ENCODE results near the gene COL4A3.

COL4A3 gene

DNA sequence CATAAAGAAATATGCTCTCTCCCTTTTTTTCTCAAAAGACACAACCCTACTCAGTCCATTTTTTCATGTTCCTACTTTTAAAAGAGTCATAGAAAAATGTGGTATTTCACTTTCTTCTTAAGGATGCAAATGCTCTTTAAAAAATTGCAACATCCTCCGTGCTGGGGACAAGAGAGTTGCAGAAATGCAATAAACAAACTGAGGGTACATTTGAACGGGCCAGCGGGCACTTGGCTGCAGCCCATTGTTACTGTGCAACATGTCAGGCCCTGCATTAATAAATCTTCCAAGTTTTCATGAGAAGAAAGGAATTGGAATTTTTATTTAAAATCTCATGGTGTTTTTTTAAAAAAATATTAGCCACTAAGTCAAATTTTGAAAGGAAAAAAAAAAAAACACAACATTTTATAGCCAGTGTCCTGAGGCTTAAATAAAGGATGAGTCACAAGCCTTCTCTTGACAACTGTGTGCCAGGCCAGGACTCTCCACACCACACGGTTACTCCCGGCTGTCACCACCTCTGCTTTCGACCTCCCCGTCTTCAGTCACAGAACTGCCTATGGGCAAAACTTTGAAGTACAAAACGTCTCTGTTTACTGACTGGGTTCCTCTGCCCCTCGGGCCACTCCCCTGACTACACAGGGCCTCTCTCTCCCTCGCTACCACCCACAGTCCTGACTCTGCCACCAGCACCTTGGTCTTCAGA lies 103.1 kb downstream of the COL4A3 start:
- Histone ChIP-seq H3K79me2 (ENCODE audit: insufficient read depth, low read length) (no peaks in the 10 kb centered on the region), H3K27ac (ENCODE audit: low read depth, low read length, poor library complexity, severe bottlenecking) (no peak overlapping the region), H4K20me1 (ENCODE audit: insufficient read depth, low read length) (no peaks in the 10 kb centered on the region), H2AFZ (ENCODE audit: low read length) (no peak overlapping the region), H3K27me3 (ENCODE audit: insufficient read depth, low read length) (no peaks in the 10 kb centered on the region), H3K9me3 (ENCODE audit: low read length) (no peaks in the 10 kb centered on the region), H3K4me2 (ENCODE audit: low read length) (no peak overlapping the region), H3K4me1 (ENCODE audit: insufficient read depth, low read length, severe bottlenecking) (no peaks in the 10 kb centered on the region), H3F3A (ENCODE audit: insufficient read depth, low read length) (no peaks in the 10 kb centered on the region; the same call in 1 of the 2 replicates), H3K36me3 (ENCODE audit: insufficient read depth, low read length) (peaks cover 4% of the 10 kb centered on the region; the same call in 1 of the 2 replicates), H3K4me3 (ENCODE audit: low read depth, low read length, poor library complexity, severe bottlenecking) (no peak overlapping the region), H3K9me2 (ENCODE audit: low read depth, low read length) (no peaks in the 10 kb centered on the region), H3K9ac (ENCODE audit: low read length) (no peak overlapping the region)
- no peak for TF ChIP-seq EZH2 (IDR thresholded peaks at IDR 0.05; ENCODE audit: borderline replicate concordance, low read length)
- TF ChIP-seq, protein P1, sequence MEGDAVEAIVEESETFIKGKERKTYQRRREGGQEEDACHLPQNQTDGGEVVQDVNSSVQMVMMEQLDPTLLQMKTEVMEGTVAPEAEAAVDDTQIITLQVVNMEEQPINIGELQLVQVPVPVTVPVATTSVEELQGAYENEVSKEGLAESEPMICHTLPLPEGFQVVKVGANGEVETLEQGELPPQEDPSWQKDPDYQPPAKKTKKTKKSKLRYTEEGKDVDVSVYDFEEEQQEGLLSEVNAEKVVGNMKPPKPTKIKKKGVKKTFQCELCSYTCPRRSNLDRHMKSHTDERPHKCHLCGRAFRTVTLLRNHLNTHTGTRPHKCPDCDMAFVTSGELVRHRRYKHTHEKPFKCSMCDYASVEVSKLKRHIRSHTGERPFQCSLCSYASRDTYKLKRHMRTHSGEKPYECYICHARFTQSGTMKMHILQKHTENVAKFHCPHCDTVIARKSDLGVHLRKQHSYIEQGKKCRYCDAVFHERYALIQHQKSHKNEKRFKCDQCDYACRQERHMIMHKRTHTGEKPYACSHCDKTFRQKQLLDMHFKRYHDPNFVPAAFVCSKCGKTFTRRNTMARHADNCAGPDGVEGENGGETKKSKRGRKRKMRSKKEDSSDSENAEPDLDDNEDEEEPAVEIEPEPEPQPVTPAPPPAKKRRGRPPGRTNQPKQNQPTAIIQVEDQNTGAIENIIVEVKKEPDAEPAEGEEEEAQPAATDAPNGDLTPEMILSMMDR (IDR thresholded peaks at IDR 0.05; ENCODE audit: low read length): no peak

- Histone ChIP-seq H3K79me2 (ENCODE audit: insufficient read depth, low read length) (no peaks in the 10 kb centered on the region), H3F3A (ENCODE audit: insufficient read depth, low read length) (no peaks in the 10 kb centered on the region), H4K20me1 (ENCODE audit: insufficient read depth, low read length) (no peaks in the 10 kb centered on the region), H3K4me3 (ENCODE audit: low read depth, low read length, poor library complexity, severe bottlenecking) (no peak overlapping the region), H3K36me3 (ENCODE audit: insufficient read depth, low read length) (peaks cover 28% of the 10 kb centered on the region), H3K27me3 (ENCODE audit: insufficient read depth, low read length) (no peaks in the 10 kb centered on the region), H3K4me2 (ENCODE audit: low read length) (no peak overlapping the region), H2AFZ (ENCODE audit: low read length) (no peak overlapping the region), H3K9me2 (ENCODE audit: low read depth, low read length) (no peaks in the 10 kb centered on the region), H3K9ac (ENCODE audit: low read length) (no peak overlapping the region), H3K27ac (ENCODE audit: low read depth, low read length, poor library complexity, severe bottlenecking) (no peak overlapping the region), H3K9me3 (ENCODE audit: low read length) (no peaks in the 10 kb centered on the region), H3K4me1 (ENCODE audit: insufficient read depth, low read length, severe bottlenecking) (no peaks in the 10 kb centered on the region)
- no peak for TF ChIP-seq EZH2 (IDR thresholded peaks at IDR 0.05; ENCODE audit: borderline replicate concordance, low read length)
- TF ChIP-seq, protein P1 (IDR thresholded peaks at IDR 0.05; ENCODE audit: low read length): no peak
Measured at GRCh38 chr2:227280895-227281294, 116.5 kb downstream of the COL4A3 start.

DNA sequence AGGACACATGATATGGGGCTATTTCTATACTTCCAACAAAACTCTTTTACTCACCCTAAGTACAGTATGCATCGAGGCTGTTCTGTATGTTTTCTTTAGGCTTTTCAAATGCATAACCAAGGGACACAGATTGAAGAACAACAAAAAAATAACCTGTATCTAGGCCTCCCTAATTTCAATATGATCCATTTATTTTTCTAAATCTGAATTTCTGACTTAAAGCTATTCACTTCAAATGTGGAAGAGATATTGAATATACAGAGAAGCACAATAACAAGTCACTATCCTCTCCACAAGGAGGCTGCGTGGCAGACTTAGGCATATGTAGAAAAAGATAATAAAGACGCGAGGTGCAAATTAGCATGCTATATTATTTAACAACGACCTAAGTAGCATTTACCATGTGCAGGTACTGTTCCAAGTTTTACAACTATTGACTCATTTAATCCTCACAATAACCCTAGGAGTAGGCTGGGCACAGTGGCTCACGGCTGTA lies 121.4 kb downstream of the COL4A3 start:
- Histone ChIP-seq H3K4me3 (ENCODE audit: low read depth, low read length, poor library complexity, severe bottlenecking) (no peak overlapping the region), H3K9me3 (ENCODE audit: low read length) (no peaks in the 10 kb centered on the region), H3F3A (ENCODE audit: insufficient read depth, low read length) (no peaks in the 10 kb centered on the region), H3K4me1 (ENCODE audit: insufficient read depth, low read length, severe bottlenecking) (no peaks in the 10 kb centered on the region), H3K9ac (ENCODE audit: low read length) (no peak overlapping the region), H4K20me1 (ENCODE audit: insufficient read depth, low read length) (no peaks in the 10 kb centered on the region), H2AFZ (ENCODE audit: low read length) (no peak overlapping the region), H3K27me3 (ENCODE audit: insufficient read depth, low read length) (no peaks in the 10 kb centered on the region), H3K4me2 (ENCODE audit: low read length) (no peak overlapping the region), H3K79me2 (ENCODE audit: insufficient read depth, low read length) (no peaks in the 10 kb centered on the region), H3K27ac (ENCODE audit: low read depth, low read length, poor library complexity, severe bottlenecking) (no peak overlapping the region), H3K9me2 (ENCODE audit: low read depth, low read length) (no peaks in the 10 kb centered on the region), H3K36me3 (ENCODE audit: insufficient read depth, low read length) (peaks cover 47% of the 10 kb centered on the region)
- TF ChIP-seq EZH2 (IDR thresholded peaks at IDR 0.05; ENCODE audit: borderline replicate concordance, low read length): no peak
- TF ChIP-seq, protein P1 (IDR thresholded peaks at IDR 0.05; ENCODE audit: low read length): no peak

All from OCI-LY1 (cell line).